Endothelial cell of umbilical vein (primary cell): ENCODE data around the gene ZFPM1. TPM values are rescaled to one million over a fixed set of nuclear protein-coding genes. Genes with fewer than 3 reads are reported as not detected.

ENCODE experiments used
- BruUV-seq: library from RNA; stranded (reverse); fragments of 400-500 nt; replicated peaks from 2 replicates; lab custom pipeline; 2021; lab: Mats Ljungman, UMichigan
- CTCF ChIA-PET: fragments of 300-600, 350-600 bp; sonication (Branson Sonifier 250); formaldehyde crosslinking; loops from one replicate; lab custom pipeline; 2021; ENCODE audit warnings: antibody characterized with exemption, inconsistent platforms; lab: Charles Lee
- POLR2A ChIA-PET: fragments of 300-600, 350-600 bp; sonication (Branson Sonifier 250); formaldehyde crosslinking; loops from one replicate; lab custom pipeline; 2021; ENCODE audit warnings: antibody characterized with exemption, inconsistent platforms; lab: Charles Lee
- DNase-seq: peaks from one replicate; pipeline ENCODE4 v3.0.0-alpha.2; 2011; ENCODE audit warnings: low read depth, low spot score
- FAIRE-seq: peaks from 2 replicates; lab custom pipeline; 2011; peaks lifted over from hg19 to GRCh38; lab: Jason Lieb, UNC
- H2AFZ ChIP-seq: 2 replicates; pipeline ENCODE4 v1.6.0; 2012; ENCODE audit warnings: low read depth, low read length, control low read depth, inconsistent platforms
- H3K27ac ChIP-seq: 2 replicates; pipeline ENCODE4 v1.5.1; 2011; ENCODE audit warnings: low read depth, mild to moderate bottlenecking, control low read depth, low read length, moderate library complexity; ENCODE audit not compliant: insufficient read depth
- H3K27me3 ChIP-seq, 2 experiments: 2 replicates each; pipeline versions ENCODE4 v1.6.0 to v1.6.1; 2011; ENCODE audit warnings: low read length in 2 of 2, mixed read lengths in 1 of 2; ENCODE audit not compliant: control insufficient read depth in 2 of 2, insufficient read depth in 2 of 2
- H3K36me3 ChIP-seq, 2 experiments: 2 replicates in 1 of 2; 3 replicates in 1 of 2; pipeline ENCODE4 v1.5.1; 2011; ENCODE audit warnings: low read length in 2 of 2, mild to moderate bottlenecking in 1 of 2, moderate library complexity in 1 of 2; ENCODE audit not compliant: control insufficient read depth in 2 of 2, insufficient read depth in 2 of 2; ENCODE audit errors: extremely low read depth in 1 of 2
- H3K4me1 ChIP-seq: 3 replicates; pipeline ENCODE4 v1.5.1; 2011; ENCODE audit warnings: mild to moderate bottlenecking, low read length; ENCODE audit not compliant: control insufficient read depth, insufficient read depth; ENCODE audit errors: extremely low read depth
- H3K4me2 ChIP-seq: 2 replicates; pipeline ENCODE4 v1.6.1; 2011; ENCODE audit warnings: low read length, control low read depth, mixed read lengths; ENCODE audit not compliant: insufficient read depth
- H3K4me3 ChIP-seq, 3 experiments: fragments of 200-600 bp in 1 of 3; sonication (generic), shearing (Covaris generic) in 1 of 3; replicated peaks in 1 of 3; 2 replicates each; pipeline ENCODE4 v1.5.1; 2011 to 2016; ENCODE audit warnings: control low read depth in 3 of 3, low read length in 3 of 3, mild to moderate bottlenecking in 2 of 3, inconsistent platforms in 1 of 3, low read depth in 1 of 3, moderate library complexity in 1 of 3; ENCODE audit not compliant: insufficient read depth in 1 of 3
- H3K79me2 ChIP-seq: 2 replicates; pipeline ENCODE4 v1.6.0; 2012; ENCODE audit warnings: low read length, inconsistent platforms; ENCODE audit not compliant: control insufficient read depth, insufficient read depth
- H3K9ac ChIP-seq: replicated peaks from 2 replicates; pipeline ENCODE3; 2011; ENCODE audit warnings: low read length, control low read depth; ENCODE audit not compliant: insufficient read depth; ENCODE audit errors: extremely low read depth
- H3K9me1 ChIP-seq: replicated peaks from 3 replicates; pipeline ENCODE4 v1.6.0; 2011; ENCODE audit warnings: mild to moderate bottlenecking, low read length; ENCODE audit not compliant: control insufficient read depth, insufficient read depth; ENCODE audit errors: extremely low read depth
- H3K9me3 ChIP-seq: replicated peaks from 2 replicates; pipeline ENCODE4 v1.5.1; 2012; ENCODE audit warnings: low read length, inconsistent platforms; ENCODE audit not compliant: control insufficient read depth, insufficient read depth
- H4K20me1 ChIP-seq: replicated peaks from 2 replicates; pipeline ENCODE3; 2011; ENCODE audit warnings: mild to moderate bottlenecking, low read length; ENCODE audit not compliant: control insufficient read depth, insufficient read depth; ENCODE audit errors: extremely low read depth
- EZH2 ChIP-seq: IDR thresholded peaks from 2 replicates; pipeline ENCODE4 v1.6.1; 2012; ENCODE audit warnings: borderline replicate concordance, low read depth, mild to moderate bottlenecking, moderate library complexity, low read length, inconsistent platforms; ENCODE audit not compliant: severe bottlenecking
- FOS ChIP-seq: IDR thresholded peaks from 2 replicates; pipeline ENCODE4 v1.6.1; 2011; ENCODE audit warnings: mild to moderate bottlenecking, low read length, moderate library complexity, borderline replicate concordance; ENCODE audit not compliant: insufficient read depth
- JUN ChIP-seq: IDR thresholded peaks from 2 replicates; pipeline ENCODE4 v1.6.1; 2011; ENCODE audit warnings: borderline replicate concordance, low read depth; ENCODE audit not compliant: insufficient read length, insufficient read depth
- MYC ChIP-seq: IDR thresholded peaks from one replicate; pipeline ENCODE4 v1.6.1; 2011; ENCODE audit warnings: mild to moderate bottlenecking, low read depth, low read length
- POLR2A ChIP-seq: IDR thresholded peaks from 2 replicates; pipeline ENCODE4 v1.6.1; 2012; ENCODE audit warnings: low read depth, mild to moderate bottlenecking, control low read depth, low read length
- POLR2AphosphoS5 ChIP-seq: IDR thresholded peaks from 2 replicates; pipeline ENCODE4 v1.6.1; 2012; ENCODE audit warnings: low read depth, mild to moderate bottlenecking, control low read depth, low read length, moderate library complexity; ENCODE audit not compliant: insufficient read depth
- dilution Hi-C: fragments of 300-500 bp; cut with MboI; formaldehyde crosslinking; loops from one replicate; pipeline ENCODE4 v1.15.0; 2019; ENCODE audit warnings: low sequenced_read_pairs; ENCODE audit not compliant: extremely low pct_ligation_motif_present
- intact Hi-C: fragments of 100-400 bp; cut with micrococcal nuclease; formaldehyde crosslinking; loops from one replicate; pipeline ENCODE4 v1.10.0; 2022
- polyA plus RNA-seq, 4 experiments: library from polyadenylated mRNA; depleted of rRNA in 3 of 4; stranded (reverse) in 3 of 4; unstranded in 1 of 4; fragments of >200 nt; gene quantifications; 2 replicates each; pipeline versions ENCODE4 v1.2.1 to v1.2.3, GENCODE V29; 2011 to 2012; ENCODE audit warnings: missing spikeins in 1 of 4
- total RNA-seq: library from RNA; stranded (reverse); gene quantifications from 2 replicates; pipeline ENCODE4 v1.2.3, GENCODE V29; 2021
- TF ChIP-seq, protein P1 (sequence below), 2 donors: IDR thresholded peaks; 1 replicate in 1 of 2; 2 replicates in 1 of 2; pipeline ENCODE4 v1.5.1; 2011; ENCODE audit warnings: low read length in 2 of 2, mild to moderate bottlenecking in 2 of 2, moderate library complexity in 2 of 2, control low read depth in 1 of 2, inconsistent platforms in 1 of 2, low read depth in 1 of 2; ENCODE audit not compliant: insufficient read depth in 1 of 2; ENCODE audit errors: extremely low read depth in 1 of 2
- TF ChIP-seq, protein P2 (sequence below): IDR thresholded peaks from 2 replicates; pipeline ENCODE4 v1.6.1; 2011; ENCODE audit not compliant: insufficient read depth, insufficient read length

Gene ZFPM1
- total and polyA plus RNA-seq, 2 donors (not counting 3 experiments of a cell fraction or from before 2014, with no cell fraction given): 0.37 to 7.5 TPM

GRCh38 chr16:88415381-88415705, 37.7 kb upstream of the ZFPM1 start:
- CTCF ChIA-PET: interaction anchor here (1.9 kb wide), 1 partner anchor 12 kb away, joined by 6 read pairs; no protein-coding TSS in a partner anchor
- dilution Hi-C loops: no loop called here
- H3K4me1 ChIP-seq: no peaks in the 10 kb centered on the region

More at GRCh38 chr16:88415381-88415705, 37.7 kb upstream of the ZFPM1 start:
- Histone ChIP-seq H3K36me3 (no peaks in the 10 kb centered on the region), H3K4me3 (no peak overlapping the region), H3K4me2 (no peak overlapping the region), H3K9me3 (no peaks in the 10 kb centered on the region), H3K27me3 (no peaks in the 10 kb centered on the region), H3K9ac (no peak overlapping the region), H3K9me1 (no peaks in the 10 kb centered on the region), H2AFZ (no peak overlapping the region), H3K79me2 (no peaks in the 10 kb centered on the region), H3K27ac (no peak overlapping the region), H4K20me1 (no peaks in the 10 kb centered on the region)
- no TSS peak for BruUV-seq
- POLR2A ChIA-PET: no interaction called here
- FAIRE-seq: no peak
- DNase-seq: no peak
- TF ChIP-seq MYC (no peak), JUN (no peak), POLR2AphosphoS5 (no peak), FOS (no peak), EZH2 (no peak), POLR2A (no peak)
- TF ChIP-seq, protein P1, sequence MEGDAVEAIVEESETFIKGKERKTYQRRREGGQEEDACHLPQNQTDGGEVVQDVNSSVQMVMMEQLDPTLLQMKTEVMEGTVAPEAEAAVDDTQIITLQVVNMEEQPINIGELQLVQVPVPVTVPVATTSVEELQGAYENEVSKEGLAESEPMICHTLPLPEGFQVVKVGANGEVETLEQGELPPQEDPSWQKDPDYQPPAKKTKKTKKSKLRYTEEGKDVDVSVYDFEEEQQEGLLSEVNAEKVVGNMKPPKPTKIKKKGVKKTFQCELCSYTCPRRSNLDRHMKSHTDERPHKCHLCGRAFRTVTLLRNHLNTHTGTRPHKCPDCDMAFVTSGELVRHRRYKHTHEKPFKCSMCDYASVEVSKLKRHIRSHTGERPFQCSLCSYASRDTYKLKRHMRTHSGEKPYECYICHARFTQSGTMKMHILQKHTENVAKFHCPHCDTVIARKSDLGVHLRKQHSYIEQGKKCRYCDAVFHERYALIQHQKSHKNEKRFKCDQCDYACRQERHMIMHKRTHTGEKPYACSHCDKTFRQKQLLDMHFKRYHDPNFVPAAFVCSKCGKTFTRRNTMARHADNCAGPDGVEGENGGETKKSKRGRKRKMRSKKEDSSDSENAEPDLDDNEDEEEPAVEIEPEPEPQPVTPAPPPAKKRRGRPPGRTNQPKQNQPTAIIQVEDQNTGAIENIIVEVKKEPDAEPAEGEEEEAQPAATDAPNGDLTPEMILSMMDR (IDR thresholded peaks at IDR 0.05; ENCODE audit: extremely low read depth in 1 of 2, insufficient read depth in 1 of 2, low read depth in 1 of 2, low read length in 2 of 2): no peak
- TF ChIP-seq, protein P2, sequence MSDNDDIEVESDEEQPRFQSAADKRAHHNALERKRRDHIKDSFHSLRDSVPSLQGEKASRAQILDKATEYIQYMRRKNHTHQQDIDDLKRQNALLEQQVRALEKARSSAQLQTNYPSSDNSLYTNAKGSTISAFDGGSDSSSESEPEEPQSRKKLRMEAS: no peak
- intact Hi-C loops: no loop called here
